ENCODE measurements around the gene ZNF667.

DNA sequence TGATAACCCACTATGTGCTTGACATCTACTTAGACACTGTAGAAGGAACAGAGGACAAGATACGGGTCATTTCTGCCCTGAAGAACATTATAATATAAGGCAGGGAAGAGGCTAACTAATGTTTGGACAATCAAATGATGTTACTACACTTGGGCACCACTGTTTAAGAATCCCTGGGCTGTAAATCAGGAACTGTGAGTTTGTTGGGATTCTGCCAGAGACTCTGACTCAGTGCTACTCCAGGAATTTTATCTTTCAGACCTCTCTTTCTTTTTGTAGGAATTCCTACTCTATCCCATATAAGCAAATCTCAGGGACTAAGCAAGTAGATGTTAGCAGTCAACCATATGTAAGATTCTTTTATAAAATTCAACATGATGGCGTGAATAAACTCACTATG is 27.4 kb upstream of the ZNF667 start:
- TF ChIP-seq, protein P1, sequence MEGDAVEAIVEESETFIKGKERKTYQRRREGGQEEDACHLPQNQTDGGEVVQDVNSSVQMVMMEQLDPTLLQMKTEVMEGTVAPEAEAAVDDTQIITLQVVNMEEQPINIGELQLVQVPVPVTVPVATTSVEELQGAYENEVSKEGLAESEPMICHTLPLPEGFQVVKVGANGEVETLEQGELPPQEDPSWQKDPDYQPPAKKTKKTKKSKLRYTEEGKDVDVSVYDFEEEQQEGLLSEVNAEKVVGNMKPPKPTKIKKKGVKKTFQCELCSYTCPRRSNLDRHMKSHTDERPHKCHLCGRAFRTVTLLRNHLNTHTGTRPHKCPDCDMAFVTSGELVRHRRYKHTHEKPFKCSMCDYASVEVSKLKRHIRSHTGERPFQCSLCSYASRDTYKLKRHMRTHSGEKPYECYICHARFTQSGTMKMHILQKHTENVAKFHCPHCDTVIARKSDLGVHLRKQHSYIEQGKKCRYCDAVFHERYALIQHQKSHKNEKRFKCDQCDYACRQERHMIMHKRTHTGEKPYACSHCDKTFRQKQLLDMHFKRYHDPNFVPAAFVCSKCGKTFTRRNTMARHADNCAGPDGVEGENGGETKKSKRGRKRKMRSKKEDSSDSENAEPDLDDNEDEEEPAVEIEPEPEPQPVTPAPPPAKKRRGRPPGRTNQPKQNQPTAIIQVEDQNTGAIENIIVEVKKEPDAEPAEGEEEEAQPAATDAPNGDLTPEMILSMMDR (IDR thresholded peaks at IDR 0.05; ENCODE audit: low read depth, low read length) = no peak
- no peak for TF ChIP-seq EZH2phosphoT487 (IDR thresholded peaks at IDR 0.05; ENCODE audit: low read depth)
